AG04449 (cell line): ENCODE results near the gene ZNF831.

Experiments
- CTCF ChIA-PET: fragments of 350-600 bp; formaldehyde crosslinking; extraction: SDS; loops from one replicate; lab custom pipeline; 2021; ENCODE audit warnings: antibody characterized with exemption; lab: Yijun Ruan, JAX
- POLR2A ChIA-PET: fragments of 400-600, 350-600 bp; formaldehyde crosslinking; extraction: SDS; loops from one replicate; lab custom pipeline; 2020; ENCODE audit warnings: antibody characterized with exemption, inconsistent platforms; lab: Yijun Ruan, JAX
- DNase-seq: peaks from one replicate; pipeline ENCODE4 v3.0.0-alpha.2; 2010; ENCODE audit warnings: low read depth, low spot score
- H3K4me3 ChIP-seq: 2 replicates; pipeline ENCODE4 v1.5.1; 2011; ENCODE audit warnings: low read depth, mild to moderate bottlenecking, control low read depth, low read length
- CTCF ChIP-seq: IDR thresholded peaks from one replicate; pipeline ENCODE4 v1.5.1; 2011; ENCODE audit warnings: mild to moderate bottlenecking, moderate library complexity, low read length, control low read depth, inconsistent platforms; ENCODE audit not compliant: insufficient read depth; ENCODE audit errors: missing control alignments

The ZNF831 gene

GRCh38 chr20:59127839-59128238 is 35.8 kb upstream of the ZNF831 start:
- ChIA-PET POLR2A (no interaction called here), CTCF (no interaction called here)
- no peak for TF ChIP-seq CTCF
- DNase-seq = no peak
- no peak overlapping the region for H3K4me3 ChIP-seq

- DNase-seq = no peak
- no peak overlapping the region for H3K4me3 ChIP-seq
- CTCF ChIA-PET = interaction anchor here (0.9 kb wide), 1 partner anchor 44 kb away, joined by 3 read pairs; no protein-coding TSS in a partner anchor
- POLR2A ChIA-PET = no interaction called here
- no peak for TF ChIP-seq CTCF
Measured at GRCh38 chr20:59131551-59132285, 31.9 kb upstream of the ZNF831 start.

GRCh38 chr20:59134182-59134581 is 29.4 kb upstream of the ZNF831 start:
- no peak for TF ChIP-seq CTCF
- ChIA-PET POLR2A (no interaction called here), CTCF (no interaction called here)
- no peak for DNase-seq
- no peak overlapping the region for H3K4me3 ChIP-seq

- no peak overlapping the region for H3K4me3 ChIP-seq
- no peak for DNase-seq
- CTCF ChIA-PET = no interaction called here
- TF ChIP-seq CTCF = no peak
- POLR2A ChIA-PET = no interaction called here
Measured at GRCh38 chr20:59135093-59135492, 28.5 kb upstream of the ZNF831 start.

GRCh38 chr20:59136027-59136426 is 27.6 kb upstream of the ZNF831 start:
- TF ChIP-seq CTCF = no peak
- no peak for DNase-seq
- ChIA-PET POLR2A (interaction anchor here (1.3 kb wide), 1 partner anchor 53 kb away, joined by 3 read pairs; no protein-coding TSS in a partner anchor), CTCF (no interaction called here)
- no peak overlapping the region for H3K4me3 ChIP-seq

- POLR2A ChIA-PET = no interaction called here
Measured at GRCh38 chr20:59137532-59137931, 26.1 kb upstream of the ZNF831 start.

More at GRCh38 chr20:59137532-59137931, 26.1 kb upstream of the ZNF831 start:
- TF ChIP-seq CTCF = no peak
- no peak overlapping the region for H3K4me3 ChIP-seq
- DNase-seq = no peak
- CTCF ChIA-PET = no interaction called here
